Panc1 (cell line): ENCODE measurements around the gene CTDP1.

Source experiments
- POLR2AphosphoS5 ChIP-seq: IDR thresholded peaks from 2 replicates; pipeline ENCODE4 v1.6.1; 2012; ENCODE audit warnings: mild to moderate bottlenecking, low read depth, low read length, moderate library complexity
- TCF7L2 ChIP-seq: IDR thresholded peaks from 2 replicates; pipeline ENCODE4 v1.6.1; 2011; ENCODE audit warnings: mild to moderate bottlenecking, low read depth, low read length, inconsistent platforms
- TF ChIP-seq, protein P1 (sequence below): fragments of 450-650 bp; IDR thresholded peaks from 2 replicates; pipeline ENCODE4 v1.5.1; 2017; ENCODE audit warnings: mild to moderate bottlenecking

DNA sequence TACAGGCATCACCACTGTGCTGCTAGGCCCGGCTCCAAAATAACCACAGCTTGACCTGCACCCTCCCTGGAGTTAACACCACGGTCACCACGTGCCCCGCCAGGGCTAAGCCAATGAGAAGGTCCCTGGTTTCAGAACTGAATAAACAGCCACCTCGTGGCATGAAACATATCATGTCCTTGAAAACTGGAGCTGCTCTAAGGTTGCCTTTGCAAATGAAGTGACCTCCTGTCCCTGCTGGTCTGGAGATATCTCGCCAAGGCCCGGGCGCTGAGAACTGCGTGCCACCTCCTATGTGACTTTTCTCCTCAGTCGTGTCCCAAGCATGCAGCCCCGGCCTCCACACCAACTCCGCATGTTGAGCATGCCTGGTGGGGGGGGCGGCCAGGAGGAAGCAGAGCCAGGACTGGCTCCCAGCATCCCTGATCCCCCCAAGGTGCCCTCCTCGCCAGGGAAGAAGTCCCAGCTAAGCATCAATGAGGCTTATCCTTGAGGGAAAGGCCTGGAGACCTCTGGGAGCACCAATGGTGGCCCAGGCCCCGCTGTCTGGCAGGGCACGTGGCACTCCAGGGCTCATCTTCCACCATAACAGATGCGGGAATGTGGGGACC lies 101.8 kb downstream of the CTDP1 start:
- TF ChIP-seq, protein P1, sequence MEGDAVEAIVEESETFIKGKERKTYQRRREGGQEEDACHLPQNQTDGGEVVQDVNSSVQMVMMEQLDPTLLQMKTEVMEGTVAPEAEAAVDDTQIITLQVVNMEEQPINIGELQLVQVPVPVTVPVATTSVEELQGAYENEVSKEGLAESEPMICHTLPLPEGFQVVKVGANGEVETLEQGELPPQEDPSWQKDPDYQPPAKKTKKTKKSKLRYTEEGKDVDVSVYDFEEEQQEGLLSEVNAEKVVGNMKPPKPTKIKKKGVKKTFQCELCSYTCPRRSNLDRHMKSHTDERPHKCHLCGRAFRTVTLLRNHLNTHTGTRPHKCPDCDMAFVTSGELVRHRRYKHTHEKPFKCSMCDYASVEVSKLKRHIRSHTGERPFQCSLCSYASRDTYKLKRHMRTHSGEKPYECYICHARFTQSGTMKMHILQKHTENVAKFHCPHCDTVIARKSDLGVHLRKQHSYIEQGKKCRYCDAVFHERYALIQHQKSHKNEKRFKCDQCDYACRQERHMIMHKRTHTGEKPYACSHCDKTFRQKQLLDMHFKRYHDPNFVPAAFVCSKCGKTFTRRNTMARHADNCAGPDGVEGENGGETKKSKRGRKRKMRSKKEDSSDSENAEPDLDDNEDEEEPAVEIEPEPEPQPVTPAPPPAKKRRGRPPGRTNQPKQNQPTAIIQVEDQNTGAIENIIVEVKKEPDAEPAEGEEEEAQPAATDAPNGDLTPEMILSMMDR: no peak
- no peak for TF ChIP-seq TCF7L2
- TF ChIP-seq POLR2AphosphoS5: no peak
